HG03575 (cell line): ENCODE measurements around the gene C19orf47.
A peak's percentile ranks its signal among the peaks of the same experiment; 100 is the strongest.

Source experiments
- ATAC-seq: cut with Tn5 transposase; IDR thresholded peaks from one replicate; pipeline ENCODE4 v1.9.1; 2021; ENCODE audit not compliant: unreplicated experiment, insufficient number of reproducible peaks, low FRiP score; ENCODE audit errors: extremely low read depth

Gene C19orf47

GRCh38 chr19:40286235-40286970, 61.8 kb downstream of the C19orf47 start:
- no peak for ATAC-seq

- peak; percentile 74 for ATAC-seq
Observed at GRCh38 chr19:40285353-40286234, 62.6 kb downstream of the C19orf47 start.

GRCh38 chr19:40284501-40285352, 63.5 kb downstream of the C19orf47 start, which contains the start of gene AKT2:
Gene AKT2, minus strand, starts transcription at chr19:40285345. Its CDS starts 20,078 bp downstream, at chr19:40265267.
- no peak for ATAC-seq

GRCh38 chr19:40284251-40284500, 64.0 kb downstream of the C19orf47 start:
- ATAC-seq: no peak

- ATAC-seq: no peak
Observed at GRCh38 chr19:40283414-40284250, 64.6 kb downstream of the C19orf47 start.

DNA sequence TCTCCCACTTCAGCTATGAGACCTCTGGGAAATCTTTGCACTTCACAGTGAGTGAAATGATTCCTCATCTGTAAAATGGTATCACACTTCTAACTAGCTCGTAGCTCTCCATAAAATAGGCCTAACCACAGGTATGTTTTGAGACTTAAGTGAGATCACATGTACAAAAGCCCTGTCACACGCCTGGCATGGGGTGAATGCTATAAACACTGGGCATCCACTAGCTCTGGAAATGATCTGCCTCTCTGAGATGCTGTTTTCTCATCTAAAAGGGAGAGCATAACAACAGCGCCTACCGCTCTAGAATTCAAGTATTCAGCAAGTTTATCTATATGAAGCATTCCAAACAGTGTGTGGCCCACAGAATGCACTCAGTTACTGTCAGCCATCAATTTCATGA, 65.3 kb downstream of the C19orf47 start:
- ATAC-seq: no peak

DNA sequence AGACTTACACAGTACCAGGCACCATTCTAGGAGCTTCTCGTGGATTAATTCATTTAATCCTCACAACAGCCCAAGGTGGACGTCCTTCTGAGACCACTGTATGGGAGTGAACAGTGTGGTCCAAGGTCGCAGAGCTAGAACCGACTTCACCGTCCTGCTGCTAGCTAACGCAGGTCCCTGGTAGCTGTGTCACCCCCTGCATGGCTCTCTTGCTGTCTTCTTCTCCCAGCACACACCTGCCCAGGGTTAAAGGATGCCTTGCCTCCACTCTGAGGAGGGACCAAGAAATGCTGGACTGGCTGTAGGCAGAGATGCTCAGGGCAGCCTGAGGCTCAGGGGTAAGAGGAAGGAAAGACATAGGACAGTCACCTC, 66.0 kb downstream of the C19orf47 start:
- ATAC-seq: no peak

- ATAC-seq: no peak
Observed at GRCh38 chr19:40281381-40282208, 66.6 kb downstream of the C19orf47 start.

DNA sequence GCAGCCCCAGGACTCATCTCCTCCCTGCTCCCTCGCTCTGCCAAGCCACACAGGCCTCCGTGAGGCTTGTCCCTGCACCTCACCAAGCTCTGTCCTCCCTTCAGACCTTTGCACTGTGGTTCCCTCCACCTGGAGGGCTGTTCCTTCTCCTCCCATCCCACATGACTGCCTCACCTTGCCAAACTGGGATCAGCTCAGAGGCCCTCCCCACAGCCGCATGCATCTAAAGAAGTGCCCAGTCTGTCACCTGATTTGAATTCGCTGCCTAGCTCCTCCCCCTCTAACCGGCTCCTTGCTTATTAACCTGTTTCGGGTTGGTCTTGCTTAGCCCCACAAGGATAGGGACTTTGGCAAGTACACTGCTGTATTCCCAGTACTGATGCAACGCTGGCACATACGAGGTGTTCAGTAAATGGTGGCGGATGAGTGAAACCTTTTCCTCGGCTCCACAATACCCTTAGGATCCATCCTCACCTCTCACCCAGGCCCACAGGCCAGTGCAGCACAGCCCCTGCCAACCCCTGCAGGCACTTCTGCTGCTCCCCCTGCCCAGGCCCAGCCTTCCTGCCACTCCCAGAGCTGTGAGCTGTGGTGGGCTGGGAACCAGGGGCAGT, 67.5 kb downstream of the C19orf47 start:
- ATAC-seq: no peak

DNA sequence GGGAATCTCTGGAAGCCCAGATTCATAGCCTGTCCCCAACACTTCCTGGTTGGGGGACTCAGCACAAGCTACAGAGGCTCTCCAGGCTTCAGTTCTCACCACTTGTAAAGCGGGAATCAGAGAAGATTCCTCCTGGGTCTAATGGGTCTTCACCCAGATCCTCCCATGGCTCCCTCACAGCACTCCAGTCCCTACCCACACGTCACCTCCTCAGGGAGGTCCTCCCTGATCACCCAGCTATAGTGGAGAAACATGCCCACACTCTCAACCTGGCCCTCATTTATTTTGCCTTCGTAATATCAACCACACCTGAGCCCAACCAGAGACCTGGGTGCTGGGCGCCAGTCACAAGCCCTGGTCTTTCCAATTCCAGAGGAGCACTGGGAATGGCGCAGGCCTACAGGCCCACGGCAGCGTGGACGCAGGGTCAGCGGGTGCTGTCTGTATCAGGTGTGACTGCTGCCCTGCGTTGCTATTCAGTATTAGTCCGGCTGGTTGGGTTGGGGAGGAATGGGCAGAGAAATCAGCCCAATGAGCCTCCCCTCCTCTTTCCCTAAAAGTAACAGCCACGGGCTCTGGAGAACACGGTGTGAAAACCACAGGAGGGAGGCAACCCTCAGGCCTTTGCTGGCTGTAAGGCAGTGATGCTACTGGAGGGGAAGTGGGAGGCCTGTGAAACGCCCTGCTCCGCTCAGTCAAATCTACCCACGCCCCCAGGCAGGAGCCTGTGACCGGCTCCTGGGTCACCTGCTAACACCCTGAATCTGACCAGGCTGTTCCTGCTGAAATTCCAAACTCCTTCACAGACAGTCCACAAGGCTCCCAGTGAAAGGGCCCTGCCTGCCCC, 68.2 kb downstream of the C19orf47 start:
- ATAC-seq: no peak

GRCh38 chr19:40279120-40279551, 69.1 kb downstream of the C19orf47 start:
- ATAC-seq: no peak

- ATAC-seq: no peak
Observed at GRCh38 chr19:40278361-40279035, 69.7 kb downstream of the C19orf47 start.

GRCh38 chr19:40277356-40278059, 70.7 kb downstream of the C19orf47 start:
- no peak for ATAC-seq

GRCh38 chr19:40274585-40275544, 73.3 kb downstream of the C19orf47 start:
- ATAC-seq: no peak
